ENCODE measurements around the gene DCANP1. TPM values are rescaled to one million over a fixed set of nuclear protein-coding genes. Genes with fewer than 3 reads are reported as not detected.

DCANP1 gene
- total RNA-seq, 1 donor from 2014 or later = not detected

GRCh38 chr5:135466178-135467050, 19.3 kb upstream of the DCANP1 start:
- H3K27ac Mint-ChIP-seq = no peak overlapping the region
- no peaks in the 10 kb centered on the region for H3K9me3 Mint-ChIP-seq (ENCODE audit: low read depth)
- no peaks in the 10 kb centered on the region for H3K36me3 Mint-ChIP-seq (ENCODE audit: insufficient read depth)
- peaks cover 3% of the 10 kb centered on the region for H3K4me1 Mint-ChIP-seq (ENCODE audit: low read depth)
- peak overlapping the region; percentile 63 for H3K4me3 Mint-ChIP-seq (ENCODE audit: low read depth)
- DNase-seq (ENCODE audit: low spot score, unreplicated experiment) = peak; percentile 82
- H3K27me3 Mint-ChIP-seq = peaks cover 90% of the 10 kb centered on the region
- peak; percentile 95 for TF ChIP-seq CTCF (IDR thresholded peaks at IDR 0.05; ENCODE audit: unreplicated experiment)

- Mint-ChIP-seq H3K4me3 (ENCODE audit: low read depth) (no peak overlapping the region), H3K9me3 (ENCODE audit: low read depth) (no peaks in the 10 kb centered on the region), H3K27ac (no peak overlapping the region), H3K27me3 (peaks cover 90% of the 10 kb centered on the region), H3K36me3 (ENCODE audit: insufficient read depth) (no peaks in the 10 kb centered on the region), H3K4me1 (ENCODE audit: low read depth) (peaks cover 3% of the 10 kb centered on the region)
- no peak for DNase-seq (ENCODE audit: low spot score, unreplicated experiment)
- TF ChIP-seq CTCF (IDR thresholded peaks at IDR 0.05; ENCODE audit: unreplicated experiment) = no peak
Observed at GRCh38 chr5:135465391-135466122, 18.4 kb upstream of the DCANP1 start.

- Mint-ChIP-seq H3K4me1 (ENCODE audit: low read depth) (peaks cover 3% of the 10 kb centered on the region), H3K36me3 (ENCODE audit: insufficient read depth) (no peaks in the 10 kb centered on the region), H3K27me3 (peaks cover 71% of the 10 kb centered on the region), H3K9me3 (ENCODE audit: low read depth) (no peaks in the 10 kb centered on the region), H3K4me3 (ENCODE audit: low read depth) (no peak overlapping the region), H3K27ac (no peak overlapping the region)
- peak; percentile 73 for TF ChIP-seq CTCF (IDR thresholded peaks at IDR 0.05; ENCODE audit: unreplicated experiment)
- DNase-seq (ENCODE audit: low spot score, unreplicated experiment) = peak; percentile 57
Observed at GRCh38 chr5:135462304-135462703, 15.2 kb upstream of the DCANP1 start.

GRCh38 chr5:135461481-135462151, 14.5 kb upstream of the DCANP1 start:
- H3K9me3 Mint-ChIP-seq (ENCODE audit: low read depth) = no peaks in the 10 kb centered on the region
- DNase-seq (ENCODE audit: low spot score, unreplicated experiment) = no peak
- no peak overlapping the region for H3K4me3 Mint-ChIP-seq (ENCODE audit: low read depth)
- no peak overlapping the region for H3K27ac Mint-ChIP-seq
- peaks cover 3% of the 10 kb centered on the region for H3K4me1 Mint-ChIP-seq (ENCODE audit: low read depth)
- no peak for TF ChIP-seq CTCF (IDR thresholded peaks at IDR 0.05; ENCODE audit: unreplicated experiment)
- no peaks in the 10 kb centered on the region for H3K36me3 Mint-ChIP-seq (ENCODE audit: insufficient read depth)
- peaks cover 67% of the 10 kb centered on the region for H3K27me3 Mint-ChIP-seq

Measured in progenitor cell of endocrine pancreas (in vitro differentiated cells).